AG04450 (cell line): ENCODE results near the gene RIOK2. TPM values are rescaled to one million over a fixed set of nuclear protein-coding genes. Genes with fewer than 3 reads are reported as not detected.
"Not testable (repeated sequence)": the region's sequence is repeated elsewhere in the genome, so short reads cannot be mapped to it uniquely, and the experiment has no call there.

Experiments
- CTCF ChIA-PET: fragments of 300-600, 350-600 bp; formaldehyde crosslinking; extraction: SDS; loops from one replicate; lab custom pipeline; 2022; ENCODE audit warnings: antibody characterized with exemption, inconsistent platforms; lab: Charles Lee
- POLR2A ChIA-PET: fragments of 350-600 bp; formaldehyde crosslinking; extraction: SDS; loops from one replicate; lab custom pipeline; 2021; ENCODE audit warnings: antibody characterized with exemption, inconsistent platforms; lab: Yijun Ruan, JAX
- DNase-seq: peaks from one replicate; pipeline ENCODE4 v3.0.0-alpha.2; 2011; ENCODE audit warnings: low read depth, low spot score
- H3K27ac ChIP-seq: one replicate; pipeline ENCODE4 v1.5.1; 2012; ENCODE audit warnings: low read depth, low read length, control low read depth
- H3K27me3 ChIP-seq: one replicate; pipeline ENCODE4 v1.6.0; 2012; ENCODE audit warnings: low read length; ENCODE audit not compliant: control insufficient read depth, insufficient read depth
- H3K4me3 ChIP-seq: 2 replicates; pipeline ENCODE4 v1.5.1; 2011; ENCODE audit warnings: mild to moderate bottlenecking, low read depth, low read length, control low read depth
- H3K9me3 ChIP-seq: 2 replicates; pipeline ENCODE4 v1.5.1; 2012; ENCODE audit warnings: low read length; ENCODE audit not compliant: control insufficient read depth, insufficient read depth
- CTCF ChIP-seq: IDR thresholded peaks from 2 replicates; pipeline ENCODE4 v1.5.1; 2011; ENCODE audit warnings: low read depth, low read length, control low read depth, inconsistent platforms
- polyA plus RNA-seq: library from polyadenylated mRNA; depleted of rRNA; stranded (reverse); fragments of >200 nt; gene quantifications from 2 replicates; pipeline ENCODE4 v1.2.3, GENCODE V29; 2011

Gene RIOK2
- polyA plus RNA-seq, 1 experiment = 35.7 TPM

GRCh38 chr5:97208184-97208713, 25.2 kb upstream of the RIOK2 start:
- CTCF ChIA-PET = interaction anchor here (1.6 kb wide), 1 partner anchor 23 kb away, joined by 6 read pairs; no protein-coding TSS in a partner anchor
- Histone ChIP-seq H3K4me3 (no peak overlapping the region), H3K27me3 (no peaks in the 10 kb centered on the region), H3K9me3 (no peaks in the 10 kb centered on the region), H3K27ac (no peak overlapping the region)
- POLR2A ChIA-PET = no interaction called here
- TF ChIP-seq CTCF = no peak
- no peak for DNase-seq

- ChIA-PET CTCF (interaction anchor here (1.6 kb wide), 1 partner anchor 36 kb away, joined by 10 read pairs; no protein-coding TSS in a partner anchor), POLR2A (no interaction called here)
- H3K27me3 ChIP-seq = no peaks in the 10 kb centered on the region
- DNase-seq = no peak
- H3K27ac ChIP-seq = no peak overlapping the region
- no peak overlapping the region for H3K4me3 ChIP-seq
- no peak for TF ChIP-seq CTCF
- no peaks in the 10 kb centered on the region for H3K9me3 ChIP-seq
Observed at GRCh38 chr5:97194366-97194765, 11.3 kb upstream of the RIOK2 start.

DNA sequence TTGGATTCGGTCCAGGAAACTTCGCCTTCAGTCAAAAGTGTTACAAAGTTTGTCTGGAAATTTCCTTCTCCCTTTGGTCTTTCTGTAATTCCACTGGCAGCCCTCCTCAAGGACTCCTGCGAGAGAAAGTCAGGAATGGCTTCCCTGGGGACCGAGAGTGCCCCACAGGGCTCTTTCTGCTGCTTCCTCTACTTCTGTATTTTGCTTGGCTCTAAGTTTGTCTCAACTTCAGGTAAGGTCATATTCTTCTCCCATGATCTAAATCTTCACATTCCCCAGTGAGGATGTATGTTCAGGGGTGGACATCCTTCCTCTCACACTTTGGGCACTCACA, 10.3 kb upstream of the RIOK2 start:
- no peak for TF ChIP-seq CTCF

GRCh38 chr5:97192580-97193354, 9.7 kb upstream of the RIOK2 start:
- DNase-seq = no peak
- ChIA-PET CTCF (interaction anchor here (1.6 kb wide), 1 partner anchor 38 kb away, joined by 4 read pairs; no protein-coding TSS in a partner anchor), POLR2A (no interaction called here)
- TF ChIP-seq CTCF = no peak
- Histone ChIP-seq H3K27ac (no peak overlapping the region), H3K9me3 (no peaks in the 10 kb centered on the region), H3K27me3 (no peaks in the 10 kb centered on the region), H3K4me3 (no peak overlapping the region)

More for the DNA sequence above, 10.3 kb upstream of the RIOK2 start:
- DNase-seq = no peak
- H3K27ac ChIP-seq = no peak overlapping the region
- ChIA-PET CTCF (no interaction called here), POLR2A (no interaction called here)
- no peaks in the 10 kb centered on the region for H3K9me3 ChIP-seq
- no peak overlapping the region for H3K4me3 ChIP-seq
- no peaks in the 10 kb centered on the region for H3K27me3 ChIP-seq

DNA sequence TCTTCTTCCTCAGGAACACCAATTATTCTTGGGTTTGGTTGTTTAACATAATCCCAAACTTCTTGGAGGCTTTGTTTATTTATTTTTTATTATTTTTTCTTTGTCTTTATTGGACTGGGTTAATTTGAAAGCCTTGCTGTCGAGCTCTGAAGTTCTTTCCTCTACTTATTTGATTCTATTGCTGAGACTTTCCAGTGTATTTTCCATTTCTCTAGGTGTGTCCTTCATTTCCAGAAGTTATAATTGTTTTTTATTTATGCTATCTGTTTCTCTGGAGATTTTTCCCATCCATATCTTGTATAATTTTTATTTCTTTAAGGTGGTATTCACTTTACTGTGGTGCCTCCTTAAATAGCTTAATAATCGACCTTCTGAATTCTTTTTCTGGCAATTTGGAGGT, 8.8 kb upstream of the RIOK2 start:
- no peak for TF ChIP-seq CTCF
- CTCF ChIA-PET = interaction anchor here (0.6 to 1.6 kb wide), 2 partner anchors 39 to 1841 kb away, joined by 3 to 4 read pairs; no protein-coding TSS in a partner anchor
- POLR2A ChIA-PET = no interaction called here

DNA sequence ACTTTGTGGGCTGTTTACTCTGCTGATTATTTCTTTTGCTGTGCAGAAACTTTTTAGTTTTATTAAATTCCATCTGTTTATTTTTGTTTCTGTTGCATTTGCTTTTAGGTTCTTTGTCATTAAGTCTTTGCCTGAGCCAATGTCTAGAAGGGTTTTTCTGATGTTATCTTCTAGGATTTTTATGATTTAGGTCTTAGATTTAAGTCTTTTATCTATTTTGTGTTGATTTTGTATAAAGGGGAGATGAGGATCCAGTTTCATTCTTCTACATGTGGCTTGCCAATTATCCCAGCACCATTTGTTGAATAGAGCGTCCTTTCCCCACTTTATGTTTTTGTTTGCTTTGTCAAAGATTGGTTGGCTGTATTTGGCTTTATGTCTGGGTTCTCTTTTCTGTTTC, 6.5 kb upstream of the RIOK2 start:
- CTCF ChIA-PET = interaction anchor here (0.7 kb wide), 1 partner anchor 276 kb away, joined by 5 read pairs; no protein-coding TSS in a partner anchor
- H3K9me3 ChIP-seq, H3K27me3 ChIP-seq, POLR2A ChIA-PET, DNase-seq, H3K27ac ChIP-seq, H3K4me3 ChIP-seq: not testable (repeated sequence)

More for the DNA sequence above, 8.8 kb upstream of the RIOK2 start:
- Histone ChIP-seq H3K4me3 (no peak overlapping the region), H3K9me3 (no peaks in the 10 kb centered on the region), H3K27ac (no peak overlapping the region), H3K27me3 (no peaks in the 10 kb centered on the region)
- DNase-seq = no peak
